Calu3 (cell line): ENCODE data around the gene VWA8. TPM values are rescaled to one million over a fixed set of nuclear protein-coding genes. Genes with fewer than 3 reads are reported as not detected.

Experiments used
- BruUV-seq: library from RNA; stranded (reverse); fragments of 400-500 nt; replicated peaks from 2 replicates; lab custom pipeline; 2021; lab: Mats Ljungman, UMichigan
- CTCF ChIA-PET: fragments of 300-600 bp; sonication (Branson Sonifier 250); formaldehyde crosslinking; loops from one replicate; lab custom pipeline; 2022; ENCODE audit warnings: antibody characterized with exemption; lab: Charles Lee
- DNase-seq: peaks from one replicate; pipeline ENCODE4 v3.0.0; 2022
- H3K27ac Mint-ChIP-seq: one replicate; pipeline ENCODE4 v1.8.0; 2022; ENCODE audit warnings: mixed read lengths; ENCODE audit not compliant: unreplicated experiment
- H3K27me3 Mint-ChIP-seq: one replicate; pipeline ENCODE4 v1.8.0; 2022; ENCODE audit warnings: mixed read lengths; ENCODE audit not compliant: unreplicated experiment
- H3K36me3 Mint-ChIP-seq: one replicate; pipeline ENCODE4 v1.8.0; 2022; ENCODE audit warnings: mild to moderate bottlenecking, moderate library complexity, mixed read lengths; ENCODE audit not compliant: insufficient read depth, unreplicated experiment
- H3K4me1 Mint-ChIP-seq: one replicate; pipeline ENCODE4 v1.8.0; 2022; ENCODE audit warnings: mild to moderate bottlenecking, low read depth, mixed read lengths; ENCODE audit not compliant: unreplicated experiment
- H3K4me3 Mint-ChIP-seq: one replicate; pipeline ENCODE4 v1.8.0; 2022; ENCODE audit warnings: mild to moderate bottlenecking, low read depth, moderate library complexity, mixed read lengths; ENCODE audit not compliant: unreplicated experiment
- H3K9me3 Mint-ChIP-seq: one replicate; pipeline ENCODE4 v1.8.0; 2022; ENCODE audit warnings: low read depth, mixed read lengths; ENCODE audit not compliant: unreplicated experiment
- intact Hi-C: fragments of 100-400 bp; cut with micrococcal nuclease; formaldehyde crosslinking; loops from one replicate; pipeline ENCODE4 v1.10.0; 2022; ENCODE audit not compliant: unreplicated experiment
- total RNA-seq: library from RNA; stranded (reverse); gene quantifications from 2 replicates; pipeline ENCODE4 v1.2.3, GENCODE V29; 2022
- TF ChIP-seq, protein P1 (sequence below): fragments of 200-600 bp; IDR thresholded peaks from one replicate; pipeline ENCODE4 v1.8.0; 2022; ENCODE audit warnings: antibody characterized with exemption; ENCODE audit not compliant: unreplicated experiment

The VWA8 gene
- total RNA-seq, 1 experiment from 2014 or later: 15.2 TPM

- H3K27me3 Mint-ChIP-seq: no peaks in the 10 kb centered on the region
- H3K4me1 Mint-ChIP-seq: peaks cover 3% of the 10 kb centered on the region
- H3K9me3 Mint-ChIP-seq: no peaks in the 10 kb centered on the region
- no peak for DNase-seq
- H3K4me3 Mint-ChIP-seq: no peak overlapping the region
- H3K27ac Mint-ChIP-seq: no peak overlapping the region
- CTCF ChIA-PET: no interaction called here
- no TSS peak for BruUV-seq
- H3K36me3 Mint-ChIP-seq: peaks cover 5% of the 10 kb centered on the region
- TF ChIP-seq, protein P1, sequence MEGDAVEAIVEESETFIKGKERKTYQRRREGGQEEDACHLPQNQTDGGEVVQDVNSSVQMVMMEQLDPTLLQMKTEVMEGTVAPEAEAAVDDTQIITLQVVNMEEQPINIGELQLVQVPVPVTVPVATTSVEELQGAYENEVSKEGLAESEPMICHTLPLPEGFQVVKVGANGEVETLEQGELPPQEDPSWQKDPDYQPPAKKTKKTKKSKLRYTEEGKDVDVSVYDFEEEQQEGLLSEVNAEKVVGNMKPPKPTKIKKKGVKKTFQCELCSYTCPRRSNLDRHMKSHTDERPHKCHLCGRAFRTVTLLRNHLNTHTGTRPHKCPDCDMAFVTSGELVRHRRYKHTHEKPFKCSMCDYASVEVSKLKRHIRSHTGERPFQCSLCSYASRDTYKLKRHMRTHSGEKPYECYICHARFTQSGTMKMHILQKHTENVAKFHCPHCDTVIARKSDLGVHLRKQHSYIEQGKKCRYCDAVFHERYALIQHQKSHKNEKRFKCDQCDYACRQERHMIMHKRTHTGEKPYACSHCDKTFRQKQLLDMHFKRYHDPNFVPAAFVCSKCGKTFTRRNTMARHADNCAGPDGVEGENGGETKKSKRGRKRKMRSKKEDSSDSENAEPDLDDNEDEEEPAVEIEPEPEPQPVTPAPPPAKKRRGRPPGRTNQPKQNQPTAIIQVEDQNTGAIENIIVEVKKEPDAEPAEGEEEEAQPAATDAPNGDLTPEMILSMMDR: no peak
- intact Hi-C loops: no loop called here
Observed at GRCh38 chr13:41616151-41616550, 344.8 kb downstream of the VWA8 start.

DNA sequence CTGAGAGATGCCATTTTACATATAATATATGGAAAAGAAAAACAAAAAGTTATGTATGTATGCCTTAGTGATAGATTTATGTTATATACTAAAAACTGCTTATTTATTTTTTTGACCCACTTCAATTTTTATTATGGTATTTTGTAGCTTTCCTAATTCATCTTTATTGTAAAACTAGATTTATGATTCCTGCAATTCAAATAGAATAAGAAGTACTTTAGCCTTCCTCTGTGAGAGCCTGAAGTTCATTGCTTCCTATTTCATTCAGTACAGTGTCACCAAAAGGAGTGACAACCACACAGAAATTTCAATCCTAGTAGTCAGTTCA, 345.4 kb downstream of the VWA8 start:
- intact Hi-C loops: no loop called here
- BruUV-seq: no TSS peak
- TF ChIP-seq, protein P1: no peak
- CTCF ChIA-PET: no interaction called here
- DNase-seq: no peak
- Mint-ChIP-seq H3K9me3 (no peaks in the 10 kb centered on the region), H3K4me3 (no peak overlapping the region), H3K4me1 (peaks cover 10% of the 10 kb centered on the region), H3K36me3 (peaks cover 5% of the 10 kb centered on the region), H3K27ac (no peak overlapping the region), H3K27me3 (no peaks in the 10 kb centered on the region)

DNA sequence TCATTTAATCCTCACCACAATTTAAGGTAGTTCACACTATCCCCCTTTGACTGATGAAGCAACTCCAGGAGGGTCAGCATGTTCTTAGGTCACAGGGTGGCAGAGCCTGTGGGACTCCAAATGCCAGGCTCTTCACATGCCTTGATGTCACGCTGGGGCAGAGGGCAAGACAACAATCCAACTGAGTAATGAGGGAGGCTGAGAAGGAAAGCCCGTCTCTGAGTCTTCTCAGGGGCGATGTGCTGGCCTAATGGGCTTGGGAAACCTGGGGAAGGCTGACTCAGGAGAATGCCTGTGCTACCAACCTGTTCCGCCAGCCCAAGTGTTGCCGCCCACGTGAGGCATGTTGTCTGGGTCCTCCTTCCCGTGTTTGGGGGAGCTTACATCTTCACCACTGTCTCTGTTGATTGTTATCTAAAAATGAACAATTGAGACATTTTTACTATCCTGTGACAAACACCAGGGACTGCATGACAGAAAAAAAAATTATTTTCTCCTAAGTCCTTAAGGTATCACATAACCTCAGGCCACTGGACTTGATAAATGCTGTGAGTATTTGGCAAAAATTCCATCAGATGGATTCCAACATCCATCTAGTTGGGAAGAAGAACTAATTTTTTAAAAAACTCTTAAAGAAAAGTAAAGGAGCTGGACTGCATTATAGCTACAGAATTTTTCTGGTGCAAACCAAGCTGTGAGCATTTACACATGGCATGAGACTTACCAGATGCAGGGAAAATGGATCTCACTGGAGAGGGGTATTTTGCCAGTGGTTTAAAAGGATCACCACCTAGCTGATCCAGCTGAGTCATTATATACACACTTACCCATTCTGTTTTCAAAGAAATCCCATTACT, 346.0 kb downstream of the VWA8 start:
- H3K27me3 Mint-ChIP-seq: no peaks in the 10 kb centered on the region
- H3K4me1 Mint-ChIP-seq: peaks cover 16% of the 10 kb centered on the region
- no TSS peak for BruUV-seq
- no peak for DNase-seq
- intact Hi-C loops: no loop called here
- CTCF ChIA-PET: no interaction called here
- no peaks in the 10 kb centered on the region for H3K9me3 Mint-ChIP-seq
- H3K27ac Mint-ChIP-seq: no peak overlapping the region
- H3K4me3 Mint-ChIP-seq: no peak overlapping the region
- TF ChIP-seq, protein P1: no peak
- H3K36me3 Mint-ChIP-seq: peaks cover 6% of the 10 kb centered on the region

DNA sequence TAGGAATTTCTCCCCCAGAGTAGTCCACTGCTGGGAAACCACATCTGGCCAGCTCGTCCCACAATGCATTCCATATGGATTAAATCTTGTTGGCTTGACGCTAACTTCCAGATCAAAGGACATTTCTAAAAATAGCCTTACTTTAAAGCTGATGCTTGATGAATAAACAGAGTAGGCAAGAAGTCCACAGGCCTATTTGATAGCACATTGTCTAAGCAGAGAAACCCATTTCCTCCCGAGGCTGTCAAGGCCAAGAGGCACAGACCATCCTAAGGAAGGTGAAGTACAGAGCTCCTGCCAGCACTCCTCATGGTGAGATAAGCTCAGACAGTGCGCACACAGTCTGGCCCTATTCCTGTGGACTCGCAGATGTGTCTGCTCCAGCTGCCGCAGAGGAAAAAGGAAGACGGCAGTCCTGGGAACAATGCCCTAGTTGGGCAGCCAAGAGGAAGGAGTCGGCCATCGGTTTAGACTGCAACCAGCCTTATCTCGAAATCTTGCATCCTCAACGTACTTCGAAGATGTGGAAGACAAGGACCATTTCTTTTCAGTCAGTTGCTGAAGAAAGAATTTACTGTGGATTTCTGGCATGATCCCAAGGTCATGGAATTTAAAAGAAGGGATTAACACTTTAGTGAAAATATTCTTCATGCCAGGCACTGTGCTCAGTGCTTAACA, 346.8 kb downstream of the VWA8 start:
- no peaks in the 10 kb centered on the region for H3K9me3 Mint-ChIP-seq
- H3K27ac Mint-ChIP-seq: no peak overlapping the region
- TF ChIP-seq, protein P1: no peak
- intact Hi-C loops: no loop called here
- no peaks in the 10 kb centered on the region for H3K27me3 Mint-ChIP-seq
- peaks cover 9% of the 10 kb centered on the region for H3K36me3 Mint-ChIP-seq
- peaks cover 22% of the 10 kb centered on the region for H3K4me1 Mint-ChIP-seq
- CTCF ChIA-PET: no interaction called here
- no peak for DNase-seq
- no TSS peak for BruUV-seq
- H3K4me3 Mint-ChIP-seq: no peak overlapping the region
